Osteocyte (in vitro differentiated cells): Measurements from ENCODE around the gene CCDC50. TPM values are rescaled to one million over a fixed set of nuclear protein-coding genes. Genes with fewer than 3 reads are reported as not detected.

Experiments
- DNase-seq: peaks from one replicate; pipeline ENCODE4 v3.0.0; 2021; ENCODE audit warnings: mixed read lengths; ENCODE audit not compliant: unreplicated experiment; ENCODE audit errors: extremely low spot score
- H3K27ac Mint-ChIP-seq: one replicate; pipeline ENCODE4 v1.8.0; 2021; ENCODE audit warnings: mild to moderate bottlenecking, mixed read lengths; ENCODE audit not compliant: unreplicated experiment
- H3K27me3 Mint-ChIP-seq: one replicate; pipeline ENCODE4 v1.8.0; 2021; ENCODE audit warnings: mixed read lengths; ENCODE audit not compliant: unreplicated experiment
- H3K36me3 Mint-ChIP-seq: one replicate; pipeline ENCODE4 v1.8.0; 2021; ENCODE audit warnings: mixed read lengths; ENCODE audit not compliant: unreplicated experiment
- H3K4me1 Mint-ChIP-seq: one replicate; pipeline ENCODE4 v1.8.0; 2021; ENCODE audit warnings: mixed read lengths; ENCODE audit not compliant: unreplicated experiment
- H3K4me3 Mint-ChIP-seq: one replicate; pipeline ENCODE4 v1.8.0; 2021; ENCODE audit warnings: mild to moderate bottlenecking, moderate library complexity, mixed read lengths; ENCODE audit not compliant: unreplicated experiment
- H3K9me3 Mint-ChIP-seq: one replicate; pipeline ENCODE4 v1.8.0; 2021; ENCODE audit warnings: mixed read lengths; ENCODE audit not compliant: unreplicated experiment
- total RNA-seq: library from RNA; stranded (reverse); gene quantifications from 2 replicates; pipeline ENCODE4 v1.2.1, GENCODE V29; 2021
- TF ChIP-seq, protein P1 (sequence below): fragments of 200-600 bp; sonication (generic); IDR thresholded peaks from 2 replicates; pipeline ENCODE4 v1.5.0; 2021; ENCODE audit warnings: antibody characterized with exemption, mild to moderate bottlenecking, moderate library complexity

Gene CCDC50
- total RNA-seq, 1 donor from 2014 or later: 86.7 TPM

DNA sequence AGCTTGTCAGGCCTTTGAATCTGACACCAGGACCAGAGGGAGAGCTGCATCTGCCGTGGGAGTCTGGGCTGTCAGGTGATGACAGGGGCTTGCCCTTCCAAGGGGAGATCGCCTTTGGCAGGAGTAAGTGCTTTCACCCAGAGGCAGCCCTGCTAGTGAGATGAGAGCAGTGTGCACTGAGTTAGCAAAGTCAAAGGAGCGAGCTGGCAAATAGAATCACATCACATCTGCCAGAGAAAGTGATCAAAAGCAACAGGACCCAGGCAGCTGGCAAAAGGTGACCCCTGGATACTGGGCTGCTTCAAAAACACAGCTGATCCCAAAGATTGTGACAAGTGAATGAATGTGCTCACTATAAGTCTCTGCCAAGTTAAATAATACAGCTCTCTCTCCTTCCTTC is 95.7 kb downstream of the CCDC50 start:
- DNase-seq: no peak
- Mint-ChIP-seq H3K4me1 (no peaks in the 10 kb centered on the region), H3K4me3 (no peak overlapping the region), H3K36me3 (no peaks in the 10 kb centered on the region), H3K27me3 (peaks cover 45% of the 10 kb centered on the region), H3K27ac (no peak overlapping the region), H3K9me3 (no peaks in the 10 kb centered on the region)
- TF ChIP-seq, protein P1, sequence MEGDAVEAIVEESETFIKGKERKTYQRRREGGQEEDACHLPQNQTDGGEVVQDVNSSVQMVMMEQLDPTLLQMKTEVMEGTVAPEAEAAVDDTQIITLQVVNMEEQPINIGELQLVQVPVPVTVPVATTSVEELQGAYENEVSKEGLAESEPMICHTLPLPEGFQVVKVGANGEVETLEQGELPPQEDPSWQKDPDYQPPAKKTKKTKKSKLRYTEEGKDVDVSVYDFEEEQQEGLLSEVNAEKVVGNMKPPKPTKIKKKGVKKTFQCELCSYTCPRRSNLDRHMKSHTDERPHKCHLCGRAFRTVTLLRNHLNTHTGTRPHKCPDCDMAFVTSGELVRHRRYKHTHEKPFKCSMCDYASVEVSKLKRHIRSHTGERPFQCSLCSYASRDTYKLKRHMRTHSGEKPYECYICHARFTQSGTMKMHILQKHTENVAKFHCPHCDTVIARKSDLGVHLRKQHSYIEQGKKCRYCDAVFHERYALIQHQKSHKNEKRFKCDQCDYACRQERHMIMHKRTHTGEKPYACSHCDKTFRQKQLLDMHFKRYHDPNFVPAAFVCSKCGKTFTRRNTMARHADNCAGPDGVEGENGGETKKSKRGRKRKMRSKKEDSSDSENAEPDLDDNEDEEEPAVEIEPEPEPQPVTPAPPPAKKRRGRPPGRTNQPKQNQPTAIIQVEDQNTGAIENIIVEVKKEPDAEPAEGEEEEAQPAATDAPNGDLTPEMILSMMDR: no peak

DNA sequence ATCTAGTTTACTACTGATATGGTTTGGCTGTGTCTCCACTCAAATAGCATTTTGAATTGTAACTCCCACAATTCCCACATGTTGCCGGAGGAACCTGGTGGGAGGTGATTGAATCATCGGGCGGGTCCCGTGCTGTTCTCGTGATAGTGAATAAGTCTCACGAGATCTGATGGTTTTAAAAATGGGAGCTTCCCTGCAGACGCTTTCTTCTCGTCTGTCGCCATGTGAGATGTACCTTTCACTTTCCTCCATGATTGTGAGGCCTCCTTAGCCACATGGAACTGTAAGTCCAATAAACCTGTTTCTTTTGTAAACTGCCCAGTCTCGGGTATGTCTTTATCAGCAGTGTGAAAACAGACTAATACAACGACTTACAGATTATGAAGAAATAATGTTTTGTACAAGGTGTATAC is 96.1 kb downstream of the CCDC50 start:
- H3K9me3 Mint-ChIP-seq: no peaks in the 10 kb centered on the region
- no peaks in the 10 kb centered on the region for H3K36me3 Mint-ChIP-seq
- no peaks in the 10 kb centered on the region for H3K4me1 Mint-ChIP-seq
- no peak overlapping the region for H3K4me3 Mint-ChIP-seq
- no peak for DNase-seq
- H3K27me3 Mint-ChIP-seq: peaks cover 45% of the 10 kb centered on the region
- TF ChIP-seq, protein P1: no peak
- H3K27ac Mint-ChIP-seq: no peak overlapping the region

DNA sequence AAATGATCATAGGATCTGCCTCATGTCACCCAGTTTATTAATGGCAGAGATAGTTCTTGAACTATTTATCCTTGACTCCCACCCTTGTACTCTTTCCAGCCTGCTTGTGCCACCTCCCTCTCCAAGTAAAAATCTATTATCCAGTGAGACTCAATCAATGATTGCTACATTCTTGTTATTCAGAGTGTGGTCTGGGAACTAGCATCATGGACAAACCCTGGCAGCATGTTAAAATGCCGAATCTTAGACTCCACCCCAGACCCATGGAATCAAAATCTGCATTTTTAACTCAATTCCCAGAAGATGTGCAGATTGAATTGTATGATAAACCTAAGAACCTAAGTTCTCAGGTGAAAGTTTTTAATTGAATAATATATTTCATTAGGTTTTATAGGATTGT is 97.1 kb downstream of the CCDC50 start:
- Mint-ChIP-seq H3K27me3 (peaks cover 46% of the 10 kb centered on the region), H3K9me3 (no peaks in the 10 kb centered on the region), H3K4me3 (no peak overlapping the region), H3K36me3 (no peaks in the 10 kb centered on the region), H3K4me1 (no peaks in the 10 kb centered on the region), H3K27ac (no peak overlapping the region)
- TF ChIP-seq, protein P1: no peak
- no peak for DNase-seq

DNA sequence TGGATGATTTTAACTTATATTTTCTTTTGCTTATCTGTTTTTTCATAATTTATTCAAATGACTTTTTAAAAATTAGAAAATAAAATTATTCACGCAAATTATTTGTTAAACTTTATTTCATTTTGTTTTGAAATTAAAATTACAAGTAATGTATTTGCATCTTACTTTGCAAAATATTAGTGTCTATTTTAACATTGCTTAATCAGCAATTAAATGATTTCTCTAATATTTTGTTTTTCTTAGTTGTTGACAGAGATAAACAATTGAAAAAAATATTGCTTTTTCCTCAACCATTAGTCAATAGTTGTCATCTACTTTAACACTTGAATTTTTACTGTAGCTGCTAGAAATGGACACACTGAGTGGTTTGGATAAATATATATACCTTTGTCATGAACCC is 99.0 kb downstream of the CCDC50 start:
- H3K27me3 Mint-ChIP-seq: peaks cover 36% of the 10 kb centered on the region
- TF ChIP-seq, protein P1: no peak
- H3K9me3 Mint-ChIP-seq: no peaks in the 10 kb centered on the region
- no peak overlapping the region for H3K4me3 Mint-ChIP-seq
- H3K4me1 Mint-ChIP-seq: no peaks in the 10 kb centered on the region
- H3K36me3 Mint-ChIP-seq: no peaks in the 10 kb centered on the region
- DNase-seq: no peak
- no peak overlapping the region for H3K27ac Mint-ChIP-seq

DNA sequence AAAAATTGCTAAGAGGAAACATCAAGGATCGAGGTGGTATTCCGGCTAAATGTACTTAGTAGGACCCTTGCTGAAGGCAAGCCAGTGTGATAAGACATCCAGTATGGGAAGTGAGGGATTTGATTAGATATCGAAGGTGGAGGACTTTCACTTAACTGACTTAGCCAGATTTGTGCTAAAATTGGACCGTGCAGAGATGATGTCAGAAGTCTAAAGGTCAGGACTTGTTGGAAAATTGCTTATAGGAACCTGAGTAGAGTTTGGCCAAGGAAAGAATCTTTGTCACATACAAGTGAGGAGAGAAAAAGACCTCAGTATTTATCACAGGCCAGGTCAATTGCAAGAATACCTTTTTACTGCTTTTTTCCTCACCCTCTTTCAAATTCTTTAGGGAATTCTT is 100.9 kb downstream of the CCDC50 start:
- Mint-ChIP-seq H3K27me3 (peaks cover 37% of the 10 kb centered on the region), H3K4me3 (no peak overlapping the region), H3K27ac (no peak overlapping the region), H3K36me3 (no peaks in the 10 kb centered on the region), H3K4me1 (no peaks in the 10 kb centered on the region), H3K9me3 (no peaks in the 10 kb centered on the region)
- TF ChIP-seq, protein P1: no peak
- no peak for DNase-seq
